Colonic mucosa (tissue), 4 donors: ENCODE data around the gene ERRFI1. TPM values are rescaled to one million over a fixed set of nuclear protein-coding genes. Genes with fewer than 3 reads are reported as not detected.

Source experiments
- DNase-seq: peaks from one replicate; pipeline ENCODE4 v3.0.0-alpha.2; 2020
- H3K27ac ChIP-seq: fragments of 200-600 bp; one replicate; pipeline ENCODE4 v1.8.0; 2021
- H3K27me3 ChIP-seq: fragments of 200-600 bp; one replicate; pipeline ENCODE4 v1.8.0; 2021
- H3K36me3 ChIP-seq: fragments of 200-600 bp; one replicate; pipeline ENCODE4 v1.8.0; 2021
- H3K4me1 ChIP-seq: fragments of 200-600 bp; one replicate; pipeline ENCODE4 v1.8.0; 2021; ENCODE audit warnings: mild to moderate bottlenecking
- H3K4me3 ChIP-seq: fragments of 200-600 bp; one replicate; pipeline ENCODE4 v1.8.0; 2021
- H3K9ac ChIP-seq, 2 donors: one replicate each; pipeline ENCODE4 v1.7.0; 2013; ENCODE audit warnings: control low read depth in 2 of 2, low read depth in 2 of 2, low read length in 2 of 2
- H3K9me3 ChIP-seq: fragments of 200-600 bp; one replicate; pipeline ENCODE4 v1.8.0; 2021
- intact Hi-C: fragments of 100-400 bp; cut with DNase I; formaldehyde crosslinking; loops from one replicate; pipeline ENCODE4 v1.14.1; 2022
- total RNA-seq, 2 donors: library from RNA; stranded (reverse); fragmentation: NEBNext Ultra II Directional in 1 of 2; extraction: Animal tissue kit (Norgen Biotek cat#: 25700) in 1 of 2; gene quantifications; one replicate each; pipeline ENCODE4 v1.2.1, GENCODE V29; 2021
- TF ChIP-seq, protein P1 (sequence below): fragments of 200-600 bp; IDR thresholded peaks from one replicate; pipeline ENCODE4 v1.8.0; 2022; ENCODE audit warnings: antibody characterized with exemption, mild to moderate bottlenecking
- donor health status: healthy.
- donor health status: DM: no; HTN: no; CAD: no.
- donor health status: DM: no; HTN: no; CAD: no.

The ERRFI1 gene
- total RNA-seq, 2 donors from 2014 or later: 22.3 to 45.5 TPM

GRCh38 chr1:8031176-8031785 lies 5.2 kb upstream of the ERRFI1 start:
- no peak overlapping the region for H3K9ac ChIP-seq
- DNase-seq: no peak
- no peaks in the 10 kb centered on the region for H3K27me3 ChIP-seq
- TF ChIP-seq, protein P1, sequence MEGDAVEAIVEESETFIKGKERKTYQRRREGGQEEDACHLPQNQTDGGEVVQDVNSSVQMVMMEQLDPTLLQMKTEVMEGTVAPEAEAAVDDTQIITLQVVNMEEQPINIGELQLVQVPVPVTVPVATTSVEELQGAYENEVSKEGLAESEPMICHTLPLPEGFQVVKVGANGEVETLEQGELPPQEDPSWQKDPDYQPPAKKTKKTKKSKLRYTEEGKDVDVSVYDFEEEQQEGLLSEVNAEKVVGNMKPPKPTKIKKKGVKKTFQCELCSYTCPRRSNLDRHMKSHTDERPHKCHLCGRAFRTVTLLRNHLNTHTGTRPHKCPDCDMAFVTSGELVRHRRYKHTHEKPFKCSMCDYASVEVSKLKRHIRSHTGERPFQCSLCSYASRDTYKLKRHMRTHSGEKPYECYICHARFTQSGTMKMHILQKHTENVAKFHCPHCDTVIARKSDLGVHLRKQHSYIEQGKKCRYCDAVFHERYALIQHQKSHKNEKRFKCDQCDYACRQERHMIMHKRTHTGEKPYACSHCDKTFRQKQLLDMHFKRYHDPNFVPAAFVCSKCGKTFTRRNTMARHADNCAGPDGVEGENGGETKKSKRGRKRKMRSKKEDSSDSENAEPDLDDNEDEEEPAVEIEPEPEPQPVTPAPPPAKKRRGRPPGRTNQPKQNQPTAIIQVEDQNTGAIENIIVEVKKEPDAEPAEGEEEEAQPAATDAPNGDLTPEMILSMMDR: peak; percentile 53
- intact Hi-C loops: loop anchor here (2.0 kb wide), 1 partner anchor 284 kb away; no protein-coding TSS in a partner anchor
- H3K36me3 ChIP-seq: no peaks in the 10 kb centered on the region
- H3K27ac ChIP-seq: no peak overlapping the region
- H3K4me3 ChIP-seq: no peak overlapping the region
- no peaks in the 10 kb centered on the region for H3K9me3 ChIP-seq
- H3K4me1 ChIP-seq: peaks cover 4% of the 10 kb centered on the region

GRCh38 chr1:8028571-8028910 lies 2.4 kb upstream of the ERRFI1 start:
- Histone ChIP-seq H3K27me3 (no peaks in the 10 kb centered on the region), H3K27ac (peak overlapping the region; percentile 68), H3K36me3 (no peaks in the 10 kb centered on the region), H3K4me1 (peaks cover 4% of the 10 kb centered on the region), H3K4me3 (no peak overlapping the region), H3K9ac (no peak overlapping the region), H3K9me3 (no peaks in the 10 kb centered on the region)
- intact Hi-C loops: no loop called here
- TF ChIP-seq, protein P1: no peak
- no peak for DNase-seq

DNA sequence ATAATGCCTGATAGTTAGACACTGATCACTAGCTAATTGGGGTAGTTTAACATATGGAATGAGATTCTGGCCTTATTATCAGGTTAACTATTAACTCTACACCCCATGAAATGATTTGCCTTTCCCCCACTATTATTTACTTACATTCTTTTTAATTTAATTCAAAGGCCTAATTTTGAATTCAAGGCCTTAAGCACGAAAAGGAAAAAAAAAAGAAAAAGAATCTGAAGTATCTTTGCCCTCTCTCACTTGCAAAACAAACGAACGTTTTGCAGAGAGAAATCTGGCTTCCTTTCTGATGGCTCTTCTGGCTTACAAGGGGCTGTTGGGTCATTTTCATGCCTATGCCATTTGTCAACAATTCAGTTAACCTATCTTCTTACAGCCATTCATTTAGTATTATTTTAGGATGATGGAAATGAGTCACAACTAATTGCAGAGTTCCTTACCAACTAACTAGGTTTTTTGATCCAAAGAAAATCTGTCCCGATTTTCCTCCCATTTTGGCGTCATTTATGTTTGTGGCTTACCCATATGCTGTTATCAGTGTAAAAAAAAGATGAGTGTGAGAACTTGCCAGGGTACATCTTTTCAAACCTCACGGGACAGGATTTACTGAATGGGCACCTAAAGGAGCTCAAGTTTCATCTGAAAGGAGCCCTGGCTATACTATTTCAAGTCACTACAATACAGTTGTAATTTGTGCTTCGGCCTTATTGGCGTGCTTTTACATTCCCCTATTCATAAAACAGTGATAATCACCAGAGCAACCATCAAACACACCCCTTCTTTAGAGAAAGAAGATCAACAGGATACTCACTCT lies 1.9 kb upstream of the ERRFI1 start:
- TF ChIP-seq, protein P1: no peak

GRCh38 chr1:8026976-8027747 lies 1.1 kb upstream of the ERRFI1 start:
- Histone ChIP-seq H3K36me3 (no peaks in the 10 kb centered on the region), H3K4me1 (peaks cover 8% of the 10 kb centered on the region), H3K4me3 (peak overlapping the region; percentile 78)

More for the DNA sequence above, 1.9 kb upstream of the ERRFI1 start:
- Histone ChIP-seq H3K36me3 (no peaks in the 10 kb centered on the region), H3K27me3 (no peaks in the 10 kb centered on the region), H3K4me3 (no peak overlapping the region), H3K4me1 (peaks cover 5% of the 10 kb centered on the region), H3K9ac (peak overlapping the region in 1 of 2 donors; percentile 72), H3K9me3 (no peaks in the 10 kb centered on the region), H3K27ac (peak overlapping the region; percentile 68)
- intact Hi-C loops: no loop called here
- DNase-seq: peak; percentile 38

DNA sequence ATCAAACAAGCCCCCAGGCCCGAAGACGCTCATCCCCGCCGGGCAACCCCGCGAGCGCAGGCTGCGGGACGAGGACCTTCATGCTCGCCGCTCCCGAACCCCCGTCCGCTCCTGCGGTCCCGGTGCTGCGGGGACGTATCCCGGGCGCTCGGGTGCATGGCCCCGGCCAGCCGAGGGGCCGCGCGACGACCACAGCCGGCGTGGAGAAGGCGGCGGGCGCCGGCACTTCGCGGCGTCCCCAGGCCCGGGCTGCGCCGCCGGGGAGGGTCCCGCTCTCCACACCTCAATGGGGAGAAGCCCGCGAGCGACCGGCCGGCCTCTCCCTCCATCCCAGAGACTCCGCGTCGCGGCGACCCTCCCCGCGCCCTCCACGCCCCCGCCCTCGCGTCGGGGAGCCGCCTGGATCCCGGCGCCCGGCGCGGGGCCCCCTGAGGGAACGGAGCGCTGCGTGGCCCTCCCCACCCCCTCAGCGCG lies 401 bp downstream of the ERRFI1 start:
- Histone ChIP-seq H3K27ac (peak overlapping the region; percentile 68), H3K36me3 (no peaks in the 10 kb centered on the region), H3K27me3 (no peaks in the 10 kb centered on the region), H3K4me3 (peak overlapping the region; percentile 78), H3K4me1 (peaks cover 8% of the 10 kb centered on the region), H3K9me3 (no peaks in the 10 kb centered on the region), H3K9ac (peak overlapping the region; percentile 60 to 80)
- TF ChIP-seq, protein P1: no peak
- intact Hi-C loops: no loop called here
- no peak for DNase-seq

More at GRCh38 chr1:8026976-8027747, 1.1 kb upstream of the ERRFI1 start:
- TF ChIP-seq, protein P1: no peak
- Histone ChIP-seq H3K27ac (peak overlapping the region; percentile 68), H3K9ac (peak overlapping the region; percentile 71 to 72), H3K9me3 (no peaks in the 10 kb centered on the region), H3K27me3 (no peaks in the 10 kb centered on the region)
- DNase-seq: peak; percentile 73
- intact Hi-C loops: no loop called here
